Esophagus squamous epithelium (tissue), 4 donors: ENCODE measurements around the gene CDK10.

Source experiments
- POLR2A ChIP-seq, 4 donors: fragments of 450-650 bp; IDR thresholded peaks; one replicate each; pipeline ENCODE4 v1.6.1; 2017; ENCODE audit warnings: antibody characterized with exemption in 4 of 4, mild to moderate bottlenecking in 4 of 4, moderate library complexity in 3 of 4
- TF ChIP-seq, protein P1 (sequence below), 6 experiments: fragments of 450-650 bp in 4 of 6; fragments of 200-600 bp in 2 of 6; sonication (generic) in 2 of 6; IDR thresholded peaks; one replicate each; pipeline ENCODE4 v1.5.1; 2016 to 2019; ENCODE audit warnings: antibody characterized with exemption in 6 of 6, mild to moderate bottlenecking in 4 of 6, moderate library complexity in 4 of 6

DNA sequence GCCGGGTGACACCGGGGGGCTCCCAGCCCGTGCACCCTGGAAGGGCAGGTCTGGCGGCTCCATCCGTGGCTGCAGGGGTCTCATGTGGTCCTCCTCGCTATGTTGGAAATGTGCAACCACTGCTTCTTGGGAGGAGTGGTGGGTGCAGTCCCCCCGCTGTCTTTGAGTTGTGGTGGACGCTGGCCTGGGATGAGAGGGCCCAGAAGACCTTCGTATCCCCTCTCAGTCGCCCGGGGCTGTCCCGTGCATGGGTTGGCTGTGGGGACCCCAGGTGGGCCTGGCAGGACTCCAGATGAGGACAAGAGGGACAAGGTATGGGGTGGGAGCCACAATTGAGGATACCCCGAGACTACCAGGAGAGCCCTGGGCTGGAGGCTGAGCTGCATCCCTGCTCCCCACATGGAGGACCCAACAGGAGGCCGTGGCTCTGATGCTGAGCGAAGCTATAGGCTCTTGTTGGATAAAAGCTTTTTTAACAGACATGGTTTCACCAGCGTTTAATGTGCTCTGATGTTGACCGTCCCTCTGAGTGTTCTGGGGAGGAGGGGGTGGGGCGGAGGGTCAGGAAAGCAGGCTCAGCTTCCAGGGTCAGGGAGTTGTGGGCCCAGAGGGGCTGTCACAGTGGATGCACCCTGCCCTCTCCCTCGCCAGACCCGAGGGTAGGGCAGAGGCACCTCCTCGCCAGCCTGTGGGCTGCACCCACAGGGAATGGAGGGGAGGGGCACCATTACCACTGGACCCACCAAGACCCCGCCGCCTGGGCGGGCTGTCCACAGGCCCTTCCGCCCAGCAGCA lies 9.6 kb downstream of the CDK10 start:
- TF ChIP-seq, protein P1, sequence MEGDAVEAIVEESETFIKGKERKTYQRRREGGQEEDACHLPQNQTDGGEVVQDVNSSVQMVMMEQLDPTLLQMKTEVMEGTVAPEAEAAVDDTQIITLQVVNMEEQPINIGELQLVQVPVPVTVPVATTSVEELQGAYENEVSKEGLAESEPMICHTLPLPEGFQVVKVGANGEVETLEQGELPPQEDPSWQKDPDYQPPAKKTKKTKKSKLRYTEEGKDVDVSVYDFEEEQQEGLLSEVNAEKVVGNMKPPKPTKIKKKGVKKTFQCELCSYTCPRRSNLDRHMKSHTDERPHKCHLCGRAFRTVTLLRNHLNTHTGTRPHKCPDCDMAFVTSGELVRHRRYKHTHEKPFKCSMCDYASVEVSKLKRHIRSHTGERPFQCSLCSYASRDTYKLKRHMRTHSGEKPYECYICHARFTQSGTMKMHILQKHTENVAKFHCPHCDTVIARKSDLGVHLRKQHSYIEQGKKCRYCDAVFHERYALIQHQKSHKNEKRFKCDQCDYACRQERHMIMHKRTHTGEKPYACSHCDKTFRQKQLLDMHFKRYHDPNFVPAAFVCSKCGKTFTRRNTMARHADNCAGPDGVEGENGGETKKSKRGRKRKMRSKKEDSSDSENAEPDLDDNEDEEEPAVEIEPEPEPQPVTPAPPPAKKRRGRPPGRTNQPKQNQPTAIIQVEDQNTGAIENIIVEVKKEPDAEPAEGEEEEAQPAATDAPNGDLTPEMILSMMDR (IDR thresholded peaks at IDR 0.05) = no peak
- TF ChIP-seq POLR2A (IDR thresholded peaks at IDR 0.05) = no peak
